ENCODE measurements around the gene DCTN3. TPM values are rescaled to one million over a fixed set of nuclear protein-coding genes. Genes with fewer than 3 reads are reported as not detected.

Gene DCTN3
- total RNA-seq = 86.8 TPM

- DNase-seq (ENCODE audit: low spot score) = peak; percentile 94
Observed at GRCh38 chr9:34620061-34620994, at the start of gene DCTN3. Gene DCTN3, minus strand, starts transcription at chr9:34620495. Its CDS starts 31 bp downstream, at chr9:34620464.

- DNase-seq (ENCODE audit: low spot score) = peak; percentile 96
Observed at GRCh38 chr9:34665381-34666250, 45.3 kb upstream of the DCTN3 start.

GRCh38 chr9:34665067-34665380, 44.7 kb upstream of the DCTN3 start:
- no peak for DNase-seq (ENCODE audit: low spot score)

- DNase-seq (ENCODE audit: low spot score) = peak; percentile 90
Observed at GRCh38 chr9:34664281-34665066, 44.2 kb upstream of the DCTN3 start.

DNA sequence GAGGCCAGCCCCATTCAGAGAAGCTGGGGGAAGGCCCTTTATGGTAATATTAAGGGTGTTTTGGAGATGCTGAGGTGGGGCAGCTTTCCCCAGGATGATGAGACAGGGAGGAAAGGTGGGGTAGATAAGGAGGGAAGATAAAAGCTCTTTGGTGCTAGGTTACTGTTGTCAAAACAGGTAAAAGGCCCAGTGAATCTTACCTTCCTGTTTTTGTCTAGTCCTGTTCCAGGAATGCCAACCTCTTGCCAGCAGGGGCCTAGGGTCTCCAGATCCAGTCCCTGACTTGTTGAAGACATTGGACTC, 43.0 kb upstream of the DCTN3 start:
- DNase-seq (ENCODE audit: low spot score) = no peak

DNA sequence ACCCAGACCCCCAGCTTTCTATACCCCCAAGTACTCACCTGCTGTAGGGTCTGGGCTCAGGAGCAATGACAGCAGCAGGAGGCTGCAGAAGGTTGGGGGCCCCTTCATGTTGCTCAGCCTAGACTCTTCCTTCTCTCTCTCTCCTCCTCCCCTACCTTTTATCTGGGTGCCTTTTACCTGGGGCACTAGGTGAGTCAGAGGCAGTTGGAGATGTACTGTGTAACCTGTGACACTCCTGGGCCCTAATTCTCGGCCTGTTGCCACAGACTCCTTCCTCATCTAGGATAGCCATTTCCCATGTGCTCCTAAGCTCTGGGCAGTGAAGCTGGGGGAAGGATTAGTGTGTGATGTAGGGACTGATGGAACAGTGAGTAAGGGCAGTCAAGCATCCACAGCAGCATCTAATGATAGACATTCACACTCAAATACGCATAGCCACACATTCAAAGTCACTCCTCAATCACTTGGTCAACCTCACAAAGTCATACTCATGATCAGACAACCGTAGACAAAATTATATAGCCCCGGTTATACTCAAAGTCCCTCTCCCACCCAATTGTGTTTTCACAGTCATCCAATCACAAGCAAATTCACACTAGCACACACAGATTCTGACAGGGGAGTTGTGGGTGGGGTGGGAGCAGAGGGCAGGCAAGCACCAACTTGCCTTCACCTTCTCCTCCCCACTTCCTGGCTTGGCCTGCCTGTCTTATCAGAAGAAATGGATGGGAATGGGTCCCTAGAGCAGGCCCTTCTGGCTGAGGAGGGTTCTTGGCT, 42.4 kb upstream of the DCTN3 start, which contains the start of gene CCL27:
CCL27 (minus strand) TSS at position 132 of the 777 bp plus-strand sequence; CDS start at position 108, 24 bp downstream.
- DNase-seq (ENCODE audit: low spot score) = no peak

DNA sequence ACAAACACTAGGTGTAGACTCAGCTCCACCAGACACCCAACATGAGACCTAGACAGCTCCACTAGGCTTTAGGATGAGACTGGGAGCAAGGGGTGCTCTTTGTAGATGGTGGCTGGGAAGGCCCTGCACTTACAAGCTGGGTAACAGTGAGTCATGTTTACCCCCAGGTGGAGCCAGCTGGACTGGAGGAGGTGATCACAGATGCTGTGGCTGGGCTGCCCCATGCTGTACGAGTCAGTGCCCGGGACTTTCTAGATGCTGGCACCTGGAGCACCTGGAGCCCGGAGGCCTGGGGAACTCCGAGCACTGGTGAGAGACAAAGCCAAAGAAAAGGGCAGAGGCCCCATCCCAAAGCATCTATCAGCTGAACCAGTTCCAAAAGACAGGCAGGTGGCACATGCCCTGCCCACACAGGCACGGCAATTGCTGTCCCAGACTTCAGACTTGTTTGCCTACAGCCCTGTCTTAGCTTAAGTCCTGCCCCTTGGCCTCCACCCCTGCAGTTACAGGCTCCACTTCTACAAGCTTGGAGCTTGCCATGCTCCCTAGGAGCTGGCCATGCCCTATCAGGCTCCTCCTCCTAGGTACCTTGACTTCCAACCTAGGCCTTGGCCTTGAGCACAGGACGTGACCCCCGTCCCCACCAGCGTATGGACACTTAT, 39.4 kb upstream of the DCTN3 start:
- no peak for DNase-seq (ENCODE audit: low spot score)

DNA sequence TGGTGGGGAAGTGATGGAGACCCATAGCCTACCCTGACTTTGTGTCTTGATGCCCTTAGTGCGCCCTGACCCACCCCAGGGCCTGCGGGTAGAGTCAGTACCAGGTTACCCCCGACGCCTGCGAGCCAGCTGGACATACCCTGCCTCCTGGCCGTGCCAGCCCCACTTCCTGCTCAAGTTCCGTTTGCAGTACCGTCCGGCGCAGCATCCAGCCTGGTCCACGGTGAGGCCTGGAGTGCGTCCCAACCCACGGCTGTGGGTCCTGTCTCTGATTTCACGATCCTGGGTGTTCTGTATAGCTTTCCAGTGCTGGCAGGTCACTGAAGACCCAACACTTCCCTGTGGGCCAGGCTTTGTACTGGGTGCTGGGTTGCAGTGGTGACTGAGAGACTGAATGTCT, 38.2 kb upstream of the DCTN3 start:
- DNase-seq (ENCODE audit: low spot score) = no peak

DNA sequence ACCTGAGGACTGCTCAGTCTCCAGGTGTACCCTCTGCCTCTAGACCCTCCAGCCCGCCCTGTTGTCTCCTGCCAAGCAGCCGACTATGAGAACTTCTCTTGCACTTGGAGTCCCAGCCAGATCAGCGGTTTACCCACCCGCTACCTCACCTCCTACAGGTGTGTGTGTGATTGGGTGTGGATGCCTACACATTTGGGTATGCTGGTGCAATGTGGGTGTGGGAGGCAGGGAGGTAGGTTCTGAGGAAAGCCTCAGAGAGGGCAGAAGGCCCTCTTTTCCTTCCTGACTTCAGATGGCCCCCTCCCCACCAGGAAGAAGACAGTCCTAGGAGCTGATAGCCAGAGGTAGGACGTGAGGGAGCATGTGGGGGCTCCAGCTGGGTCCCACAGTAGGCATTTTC, 36.7 kb upstream of the DCTN3 start:
- no peak for DNase-seq (ENCODE audit: low spot score)

DNA sequence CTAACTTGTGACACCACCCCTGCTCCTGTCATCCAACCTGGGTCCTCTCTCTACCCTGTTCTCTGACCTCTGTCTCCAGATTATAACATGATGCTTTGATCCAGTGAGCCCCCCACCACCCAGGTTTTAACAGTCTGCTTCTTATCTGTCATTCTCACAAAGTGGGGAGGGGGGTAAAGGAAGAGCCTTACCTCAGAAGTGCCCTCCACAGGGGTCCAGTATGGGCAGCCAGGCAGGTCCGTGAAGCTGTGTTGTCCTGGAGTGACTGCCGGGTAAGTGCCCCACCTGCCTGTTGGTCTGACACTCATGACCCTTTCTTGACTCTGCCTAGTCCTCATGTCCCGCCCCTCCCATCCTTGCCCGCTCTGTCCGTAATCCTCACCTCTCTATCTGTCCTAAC, 35.1 kb upstream of the DCTN3 start:
- no peak for DNase-seq (ENCODE audit: low spot score)

GRCh38 chr9:34654323-34655051, 34.2 kb upstream of the DCTN3 start:
- DNase-seq (ENCODE audit: low spot score) = peak; percentile 74

GRCh38 chr9:34653151-34654072, 33.1 kb upstream of the DCTN3 start:
- no peak for DNase-seq (ENCODE audit: low spot score)

GRCh38 chr9:34652602-34653000, 32.3 kb upstream of the DCTN3 start:
- DNase-seq (ENCODE audit: low spot score) = no peak

DNA sequence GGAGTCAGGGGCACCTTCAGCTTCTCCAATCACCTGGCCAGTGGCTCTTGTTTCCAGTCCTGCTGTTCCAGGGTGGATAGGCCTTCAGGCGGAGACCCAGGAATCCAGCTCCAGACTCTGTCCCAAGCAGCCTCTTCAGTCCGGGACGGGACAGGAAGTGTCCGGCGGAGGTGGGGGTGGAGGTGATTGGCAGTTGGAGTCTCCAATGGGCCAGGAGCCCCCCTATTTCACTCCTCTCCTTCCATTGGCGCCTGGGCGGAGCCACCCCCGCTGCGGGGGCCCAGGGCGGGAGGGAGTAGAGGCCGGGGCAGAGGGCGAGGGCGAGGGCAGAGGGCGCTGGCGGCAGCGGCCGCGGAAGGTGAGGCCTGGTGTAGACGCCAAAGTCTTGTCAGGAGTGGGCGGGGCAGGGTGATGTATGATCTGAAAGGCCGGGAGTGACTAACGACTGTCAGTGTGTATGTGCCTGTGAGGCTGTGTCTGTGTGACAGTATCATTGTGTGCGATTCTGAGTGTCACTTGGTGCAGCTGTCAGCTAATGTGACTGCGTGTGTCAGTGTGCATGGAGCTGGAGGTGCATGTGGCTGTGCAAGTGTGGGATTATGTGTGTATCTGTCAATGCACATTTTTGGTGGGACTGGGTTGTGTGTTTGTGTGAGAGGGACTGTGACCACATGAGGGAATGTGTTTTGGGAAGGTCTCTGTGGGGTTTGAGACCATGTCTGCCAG, 31.7 kb upstream of the DCTN3 start, which contains the start of gene IL11RA:
IL11RA (plus strand) TSS at position 310 of the 726 bp plus-strand sequence. CDS start 3,033 bp downstream, outside the sequence.
- DNase-seq (ENCODE audit: low spot score) = peak; percentile 87

GRCh38 chr9:34651321-34651720, 31.0 kb upstream of the DCTN3 start:
- DNase-seq (ENCODE audit: low spot score) = no peak

DNA sequence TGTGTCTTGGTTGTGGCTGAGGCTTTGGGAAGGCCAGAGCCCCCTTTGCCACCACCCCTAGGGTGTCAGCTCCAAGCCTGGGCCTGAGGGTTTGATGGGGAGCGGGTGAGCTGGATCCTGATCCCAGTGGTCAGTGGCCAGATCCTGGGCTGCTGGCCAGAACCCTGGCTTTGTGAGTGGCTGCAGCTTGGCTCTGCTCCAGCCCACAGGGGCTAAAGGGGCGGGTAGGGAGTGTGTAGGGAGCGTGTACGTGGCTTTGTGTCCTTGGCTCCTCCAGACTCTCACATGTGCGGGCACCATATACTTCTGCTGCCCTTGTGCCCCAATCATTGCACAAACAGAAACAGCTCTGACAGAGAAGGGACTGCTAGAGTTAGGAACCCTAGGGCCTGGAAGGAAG, 30.5 kb upstream of the DCTN3 start:
- DNase-seq (ENCODE audit: low spot score) = no peak

GRCh38 chr9:34648673-34649072, 28.4 kb upstream of the DCTN3 start:
- DNase-seq (ENCODE audit: low spot score) = no peak

DNA sequence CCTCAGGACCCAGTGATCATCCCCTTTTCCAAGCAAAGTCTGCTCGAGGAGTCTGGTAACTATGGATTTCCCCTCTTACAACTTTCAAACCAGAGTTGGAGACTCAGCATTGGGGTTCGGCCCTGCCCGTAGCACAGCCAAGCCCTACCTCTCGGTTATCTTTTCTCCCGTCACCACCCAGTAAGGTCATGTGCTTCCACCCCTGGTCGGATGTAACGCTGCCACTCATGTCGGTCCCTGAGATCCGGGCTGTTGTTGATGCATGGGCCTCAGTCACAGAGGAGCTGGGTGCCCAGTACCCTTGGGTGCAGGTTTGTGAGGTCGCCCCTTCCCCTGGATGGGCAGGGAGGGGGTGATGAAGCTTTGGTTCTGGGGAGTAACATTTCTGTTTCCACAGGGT, 27.4 kb upstream of the DCTN3 start:
- DNase-seq (ENCODE audit: low spot score) = no peak
